NOMO-1 treated with dmso at 0.1 percent for 144 hours (cell line): ENCODE data around the gene RPS6KA2.
A peak's percentile ranks its signal among the peaks of the same experiment; 100 is the strongest.
"Not testable (repeated sequence)": the region's sequence is repeated elsewhere in the genome, so short reads cannot be mapped to it uniquely, and the experiment has no call there.

Source experiments
- DNase-seq: peaks from one replicate; lab custom pipeline; 2025; ENCODE audit not compliant: unreplicated experiment; lab: John Stamatoyannopoulos, UW

Gene RPS6KA2

GRCh38 chr6:166636191-166636933 is 9.3 kb upstream of the RPS6KA2 start:
- no peak for DNase-seq

DNA sequence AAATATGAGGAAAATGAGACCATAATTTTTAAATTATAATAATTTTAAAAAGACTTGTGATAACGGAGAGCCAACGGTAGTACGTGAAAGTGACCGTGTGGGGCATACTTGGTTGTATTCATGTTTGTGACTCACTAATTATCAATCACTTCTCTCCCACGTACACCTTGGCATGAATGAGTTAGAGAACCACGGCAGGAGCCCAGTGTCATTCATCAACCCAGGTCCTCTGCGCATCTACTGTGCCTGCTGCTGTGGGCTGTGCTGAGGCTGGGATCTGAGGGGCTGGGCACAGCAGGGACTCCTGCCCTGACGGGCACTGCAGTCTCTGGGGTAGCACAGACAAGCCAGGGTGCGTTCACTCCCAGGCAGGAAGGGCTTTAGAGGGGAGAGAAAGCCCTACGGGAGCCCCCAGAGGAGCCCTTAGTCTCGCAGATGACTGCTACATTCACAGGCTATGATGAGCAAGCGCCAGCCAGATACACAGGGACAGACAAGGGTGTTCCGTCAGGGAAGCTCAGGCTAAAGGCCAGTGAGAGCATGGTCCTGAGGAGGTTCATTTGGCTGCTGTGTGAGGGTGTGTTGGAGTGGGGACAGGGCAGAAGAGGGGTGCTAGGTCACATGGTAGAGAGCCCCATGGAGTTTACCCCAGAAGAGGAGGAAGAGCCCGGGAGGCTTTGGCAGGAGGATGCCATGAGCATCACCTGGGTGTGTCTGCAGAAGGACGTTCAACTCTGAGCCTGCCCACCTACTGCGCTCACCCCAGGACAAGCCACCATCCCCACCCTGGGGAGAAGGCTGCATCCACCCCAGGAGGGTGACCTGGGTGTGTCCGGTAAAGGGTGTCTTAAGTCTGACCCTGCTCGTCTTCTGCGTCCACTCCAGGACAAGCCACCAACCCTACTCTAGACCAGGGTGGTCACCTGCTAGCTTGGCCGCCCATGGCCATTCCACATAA is 8.2 kb upstream of the RPS6KA2 start:
- no peak for DNase-seq

- not testable (repeated sequence) for DNase-seq
Measured at GRCh38 chr6:166634581-166634980, 7.5 kb upstream of the RPS6KA2 start.

- DNase-seq, result peak; percentile 47
Measured at GRCh38 chr6:166633732-166634535, 6.9 kb upstream of the RPS6KA2 start.

DNA sequence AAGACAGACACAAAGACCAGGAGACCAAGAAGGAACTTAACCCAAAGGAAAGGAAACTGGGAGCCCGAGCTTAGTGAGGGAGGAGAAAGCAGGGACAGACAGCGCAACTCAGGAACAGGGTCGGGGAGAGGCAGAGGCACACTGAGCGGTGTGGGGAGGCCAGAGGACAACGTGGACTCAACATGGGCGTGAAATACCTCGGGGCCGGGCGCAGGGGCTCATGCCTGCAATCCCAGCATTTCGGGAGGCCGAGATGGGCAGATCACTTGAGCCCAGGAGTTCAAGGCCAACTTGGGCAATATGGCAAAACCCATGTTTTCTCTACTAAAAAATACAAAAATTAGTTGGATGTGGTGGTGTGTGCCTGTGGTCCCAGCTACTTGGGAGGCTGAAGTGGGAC is 5.7 kb upstream of the RPS6KA2 start:
- DNase-seq, result no peak

DNA sequence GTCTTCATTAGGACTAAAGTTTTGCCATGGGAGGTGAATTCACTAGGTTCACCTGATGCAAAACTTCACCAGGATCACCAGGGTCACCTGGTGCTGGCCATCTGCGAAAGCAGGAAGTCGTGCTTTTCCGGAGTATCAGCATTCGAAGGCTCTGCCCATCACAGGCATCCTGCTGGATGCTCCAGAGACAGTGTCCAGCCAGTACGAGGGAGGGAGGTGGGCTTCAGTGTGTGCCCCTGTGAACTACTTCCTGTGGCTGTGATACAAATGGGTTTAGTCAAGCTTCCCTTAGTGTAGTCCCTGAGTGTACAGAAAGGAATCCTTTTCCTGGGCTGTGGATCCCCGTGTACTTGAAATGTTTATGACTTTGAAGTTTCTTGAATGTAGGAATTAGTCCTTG is 3.4 kb upstream of the RPS6KA2 start:
- no peak for DNase-seq

DNA sequence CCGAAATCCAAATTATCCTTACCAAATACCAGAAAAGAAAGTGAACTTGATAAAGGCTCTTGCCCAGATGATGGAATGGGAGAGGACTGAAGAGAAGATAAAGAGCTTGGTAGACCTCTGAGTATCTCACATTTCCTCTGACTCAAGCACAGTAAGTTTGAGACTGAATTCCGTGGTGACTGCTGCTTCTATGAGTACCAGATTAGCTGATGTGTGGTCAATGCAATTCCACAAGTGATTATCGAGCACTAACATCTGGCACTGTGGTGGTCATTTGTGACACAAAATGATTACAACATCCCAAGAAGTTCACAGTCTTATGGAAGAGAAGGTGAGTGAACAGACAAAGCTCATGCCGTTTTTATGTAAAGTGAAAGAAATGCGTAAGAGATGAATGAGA is 2.6 kb upstream of the RPS6KA2 start:
- no peak for DNase-seq

GRCh38 chr6:166627875-166628801 is 1.1 kb upstream of the RPS6KA2 start:
- DNase-seq, result no peak

DNA sequence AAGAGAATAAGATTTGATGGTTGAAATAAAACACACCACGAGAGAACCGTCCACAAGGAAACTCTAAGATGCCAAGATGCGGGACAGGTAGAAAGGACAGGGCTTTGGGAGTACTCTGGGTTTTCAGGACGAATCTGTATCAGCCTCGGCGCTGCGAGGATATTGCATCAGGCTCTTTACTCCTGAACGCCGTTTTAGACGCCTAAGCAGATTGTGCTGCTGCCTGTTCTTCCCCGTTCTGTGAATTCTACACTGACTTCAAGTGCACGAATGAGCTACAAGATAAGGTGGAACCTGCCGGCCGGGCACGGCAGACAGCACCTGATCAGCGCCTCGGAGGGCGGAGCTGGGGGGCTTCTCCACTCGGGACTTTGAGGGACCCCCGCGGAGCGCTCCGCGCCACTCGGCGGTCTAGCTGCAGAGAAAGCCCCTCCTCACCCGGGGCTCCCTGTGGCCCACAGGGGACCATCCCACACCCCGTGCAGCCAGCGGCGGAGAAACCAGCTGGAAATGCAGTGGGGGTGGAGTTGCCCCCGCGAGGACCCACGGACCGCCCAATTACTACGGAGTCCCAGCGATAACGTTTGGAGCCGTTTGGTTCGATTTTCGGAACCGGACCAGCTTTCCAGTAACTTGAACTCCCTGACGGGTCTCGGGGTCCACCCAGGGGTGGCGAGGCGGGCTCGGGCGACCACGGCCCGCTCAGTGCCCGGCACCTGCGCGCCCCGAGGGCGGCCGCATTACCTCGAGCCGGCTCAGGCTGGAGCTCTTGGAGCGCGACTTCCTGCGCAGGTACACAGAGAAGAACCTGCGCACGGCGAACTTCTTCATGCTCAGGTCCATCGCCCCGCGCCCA is 646 bp downstream of the RPS6KA2 start:
- DNase-seq, result no peak

DNA sequence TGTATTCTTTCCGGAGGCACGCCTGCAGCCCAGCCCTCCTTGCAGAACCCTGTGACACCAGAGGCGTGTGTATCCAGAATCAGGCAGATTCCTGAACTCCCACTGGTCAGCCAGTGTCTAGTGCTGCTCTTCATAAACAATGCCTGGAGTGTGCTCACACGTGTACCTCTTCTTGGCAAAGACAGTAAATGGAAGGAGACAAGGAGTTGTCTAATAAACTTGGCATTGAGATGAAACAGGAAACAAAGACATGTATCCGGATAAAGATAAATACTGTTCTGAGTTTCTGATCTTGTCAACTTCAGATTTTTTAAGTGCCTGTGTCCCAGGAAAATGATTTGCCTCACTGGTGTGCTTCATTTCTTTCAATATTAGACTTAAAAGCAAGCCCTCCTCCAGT is 1.7 kb downstream of the RPS6KA2 start:
- DNase-seq, result no peak

- peak; percentile 35 for DNase-seq
Measured at GRCh38 chr6:166624275-166624674, 2.8 kb downstream of the RPS6KA2 start.

DNA sequence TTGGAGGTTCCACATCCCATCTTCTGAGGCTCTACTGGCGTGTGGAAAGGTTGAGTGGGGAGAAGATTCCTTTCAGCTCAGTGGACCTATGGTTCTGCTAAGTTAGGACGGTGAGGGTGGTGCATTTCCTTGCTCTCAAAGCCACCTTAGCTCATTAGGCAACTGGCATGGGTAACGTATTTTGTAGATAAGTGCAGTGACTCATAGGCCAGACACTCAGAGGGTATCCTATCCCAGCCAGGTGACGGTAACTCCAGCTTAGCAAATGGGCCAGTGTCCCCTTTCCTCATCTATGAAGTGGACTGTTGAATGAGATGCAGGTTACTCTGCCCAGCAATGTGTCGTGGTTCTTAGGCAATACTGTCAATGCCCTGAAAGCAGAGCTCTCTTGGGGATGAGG is 3.7 kb downstream of the RPS6KA2 start:
- no peak for DNase-seq

GRCh38 chr6:166621114-166621540 is 5.9 kb downstream of the RPS6KA2 start:
- no peak for DNase-seq

- DNase-seq, result no peak
Measured at GRCh38 chr6:166620478-166621113, 6.5 kb downstream of the RPS6KA2 start.

GRCh38 chr6:166619912-166620311 is 7.1 kb downstream of the RPS6KA2 start:
- no peak for DNase-seq

DNA sequence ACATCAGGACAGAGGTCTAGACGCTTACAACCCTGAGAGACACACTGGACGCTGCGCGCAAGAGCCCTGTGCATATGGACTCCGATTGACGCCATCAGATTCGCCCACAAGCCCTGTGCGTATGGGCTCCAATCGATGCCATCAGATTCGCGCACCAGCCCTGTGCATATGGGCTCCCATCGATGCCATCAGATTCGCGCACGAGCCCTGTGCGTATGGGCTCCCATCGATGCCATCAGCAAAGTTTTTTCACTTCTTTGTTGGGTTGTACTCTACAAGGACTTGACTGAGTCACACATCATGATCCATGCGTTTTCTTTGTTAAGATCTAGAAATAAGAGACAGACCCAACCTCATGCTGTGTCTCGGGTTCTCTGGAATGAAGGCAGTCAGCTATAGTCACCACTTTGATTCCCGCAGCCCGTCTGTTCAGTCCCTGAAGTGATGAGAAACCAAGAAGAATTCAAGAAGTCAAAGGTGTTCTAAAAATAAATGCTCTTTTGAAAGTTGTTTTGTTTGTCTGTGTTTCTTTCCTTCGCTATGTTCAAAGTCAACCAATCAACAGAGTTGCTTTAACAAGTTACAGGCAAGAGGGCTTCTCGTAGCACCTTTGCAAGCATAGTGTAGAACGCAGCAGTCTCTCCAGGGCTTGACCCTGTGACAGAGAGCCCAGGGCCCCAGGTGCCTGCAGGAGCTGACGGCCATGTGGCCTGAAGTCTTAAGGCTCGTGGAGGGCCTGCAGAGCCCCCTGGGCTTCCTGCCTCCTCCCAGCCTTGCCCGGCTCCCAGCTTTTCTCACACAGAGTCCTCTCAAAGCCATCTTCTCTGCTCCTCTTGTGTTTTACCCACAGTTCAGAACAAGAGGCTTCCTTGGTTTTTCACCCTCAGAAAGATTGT is 7.9 kb downstream of the RPS6KA2 start:
- DNase-seq, result no peak

GRCh38 chr6:166618251-166618650 is 8.8 kb downstream of the RPS6KA2 start:
- DNase-seq, result no peak

- no peak for DNase-seq
Measured at GRCh38 chr6:166617359-166617758, 9.7 kb downstream of the RPS6KA2 start.
